GM12878 (cell line): ENCODE measurements around the gene AGBL3. TPM values are rescaled to one million over a fixed set of nuclear protein-coding genes. Genes with fewer than 3 reads are reported as not detected.

Experiments used
- ATAC-seq: fragments of 200-7000 bp; cut with Tn5 transposase; 3 replicates; pipeline ENCODE4 v1.9.1; 2020; ENCODE audit warnings: mild to moderate bottlenecking, moderate library complexity
- BruUV-seq: library from RNA; stranded (reverse); fragments of 400-500 nt; replicated peaks from 2 replicates; lab custom pipeline; 2021; lab: Mats Ljungman, UMichigan
- CTCF ChIA-PET: fragments of 300-600 bp; sonication (Branson Sonifier 250); formaldehyde crosslinking; extraction: SDS; loops from one replicate; lab custom pipeline; 2021; ENCODE audit warnings: inconsistent platforms; lab: Yijun Ruan, JAX
- POLR2A ChIA-PET: fragments of 350-600 bp; formaldehyde crosslinking; extraction: SDS; loops from one replicate; lab custom pipeline; 2021; ENCODE audit warnings: inconsistent platforms; lab: Charles Lee
- RAD21 ChIA-PET: fragments of 300-600 bp; sonication (Branson Sonifier 250); formaldehyde crosslinking; loops from one replicate; lab custom pipeline; 2023; ENCODE audit warnings: antibody characterized with exemption; ENCODE audit not compliant: unreplicated experiment; lab: Charles Lee
- SMC1A ChIA-PET: fragments of 300-600 bp; sonication (Branson Sonifier 250); formaldehyde crosslinking; loops from one replicate; lab custom pipeline; 2023; ENCODE audit not compliant: unreplicated experiment, uncharacterized antibody; lab: Charles Lee
- DNase-seq: peaks from one replicate; pipeline ENCODE4 v3.0.0-alpha.2; 2011; ENCODE audit warnings: low read depth, low spot score
- FAIRE-seq: peaks from 3 replicates; lab custom pipeline; 2011; peaks lifted over from hg19 to GRCh38; lab: Jason Lieb, UNC
- H2AFZ ChIP-seq: 2 replicates; pipeline ENCODE4 v1.6.0; 2011; ENCODE audit warnings: low read depth, low read length, control low read depth; ENCODE audit not compliant: control insufficient read depth
- H3K27ac ChIP-seq: 2 replicates; pipeline ENCODE4 v1.5.1; 2011; ENCODE audit warnings: control low read depth; ENCODE audit not compliant: control insufficient read depth, insufficient read depth
- H3K27me3 ChIP-seq, 2 experiments: replicated peaks in 1 of 2; 2 replicates each; pipeline versions ENCODE4 v1.6.0 to v1.6.1; 2011; ENCODE audit warnings: low read length in 1 of 2; ENCODE audit not compliant: control insufficient read depth in 2 of 2, insufficient read depth in 2 of 2
- H3K36me3 ChIP-seq, 2 experiments: 2 replicates each; pipeline ENCODE4 v1.5.1; 2011; ENCODE audit warnings: low read length in 1 of 2; ENCODE audit not compliant: control insufficient read depth in 2 of 2, insufficient read depth in 2 of 2
- H3K4me1 ChIP-seq: 2 replicates; pipeline ENCODE4 v1.6.1; 2011; ENCODE audit warnings: mild to moderate bottlenecking, low read length, moderate library complexity, mixed read lengths; ENCODE audit not compliant: control insufficient read depth, insufficient read depth
- H3K4me2 ChIP-seq: 2 replicates; pipeline ENCODE4 v1.6.0; 2011; ENCODE audit warnings: control low read depth; ENCODE audit not compliant: control insufficient read depth, insufficient read depth
- H3K4me3 ChIP-seq: fragments of 200-600 bp; sonication (generic); 2 replicates; pipeline ENCODE4 v1.5.1; 2016
- H3K79me2 ChIP-seq: 2 replicates; pipeline ENCODE4 v1.6.0; 2011; ENCODE audit warnings: low read length; ENCODE audit not compliant: control insufficient read depth, insufficient read depth
- H3K9ac ChIP-seq: 2 replicates; pipeline ENCODE4 v1.8.0; 2011; ENCODE audit warnings: low read length, control low read depth, mixed read lengths; ENCODE audit not compliant: control insufficient read depth, insufficient read depth
- H3K9me3 ChIP-seq: replicated peaks from 3 replicates; pipeline ENCODE4 v1.5.1; 2011; ENCODE audit warnings: mild to moderate bottlenecking, low read length; ENCODE audit not compliant: control insufficient read depth, insufficient read depth
- H4K20me1 ChIP-seq: 2 replicates; pipeline ENCODE4 v1.6.0; 2011; ENCODE audit not compliant: control insufficient read depth, insufficient read depth
- BRCA1 ChIP-seq: IDR thresholded peaks from 2 replicates; pipeline ENCODE4 v1.6.1; 2011; ENCODE audit warnings: low read depth, low read length, improper control_type of control experiment
- CHD4 ChIP-seq: fragments of 200-600 bp; sonication (generic); IDR thresholded peaks from 2 replicates; pipeline ENCODE4 v1.6.1; 2016; ENCODE audit warnings: mild to moderate bottlenecking
- CREB1 ChIP-seq: IDR thresholded peaks from 2 replicates; pipeline ENCODE4 v1.6.1; 2012; ENCODE audit warnings: low read depth, mild to moderate bottlenecking, inconsistent platforms
- CREM ChIP-seq: IDR thresholded peaks from 2 replicates; pipeline ENCODE4 v1.6.1; 2014; ENCODE audit warnings: antibody characterized with exemption, low read depth
- EGR1 ChIP-seq, 2 experiments: IDR thresholded peaks; 1 replicate in 1 of 2; 2 replicates in 1 of 2; pipeline ENCODE4 v1.6.1; 2011 to 2012; ENCODE audit warnings: low read depth in 2 of 2, low read length in 2 of 2, borderline replicate concordance in 1 of 2, mild to moderate bottlenecking in 1 of 2, moderate library complexity in 1 of 2
- EP300 ChIP-seq, 2 experiments: fragments of 150-350 bp in 1 of 2; IDR thresholded peaks; 2 replicates each; pipeline ENCODE4 v1.6.1; 2011 to 2012; ENCODE audit warnings: low read depth in 2 of 2, low read length in 2 of 2, borderline replicate concordance in 1 of 2, improper control_type of control experiment in 1 of 2, inconsistent platforms in 1 of 2; ENCODE audit not compliant: control insufficient read depth in 1 of 2
- ETV6 ChIP-seq, 2 experiments: fragments of 450-650 bp in 1 of 2; IDR thresholded peaks in 1 of 2; conservative IDR thresholded peaks in 1 of 2; 2 replicates each; pipeline ENCODE4 v1.6.1; 2014; ENCODE audit warnings: antibody characterized with exemption in 1 of 2, borderline replicate concordance in 1 of 2, low read depth in 1 of 2, mild to moderate bottlenecking in 1 of 2, moderate library complexity in 1 of 2
- NFYB ChIP-seq: IDR thresholded peaks from 2 replicates; pipeline ENCODE4 v1.6.1; 2011; ENCODE audit warnings: low read depth, mild to moderate bottlenecking, low read length, improper control_type of control experiment, moderate library complexity; ENCODE audit not compliant: insufficient read depth
- SMC3 ChIP-seq: IDR thresholded peaks from 2 replicates; pipeline ENCODE4 v1.6.1; 2011; ENCODE audit warnings: low read length, improper control_type of control experiment, borderline replicate concordance
- SUZ12 ChIP-seq: fragments of 200-600 bp; sonication (generic); IDR thresholded peaks from one replicate; pipeline ENCODE4 v1.6.1; 2018; ENCODE audit warnings: antibody characterized with exemption, mild to moderate bottlenecking; ENCODE audit not compliant: unreplicated experiment
- ZNF274 ChIP-seq: IDR thresholded peaks from one replicate; pipeline ENCODE4 v1.8.0; 2011; ENCODE audit not compliant: insufficient read length, insufficient read depth
- WGBS: methylation state at CpG from one replicate; pipeline ENCODE4 v1.1.6; 2016; ENCODE audit warnings: low lambda C conversion rate; ENCODE audit not compliant: insufficient replicate concordance, insufficient coverage; ENCODE audit errors: missing lambda C conversion rate; 5-methylcytosine and 5-hydroxymethylcytosine counted together
- in situ Hi-C: fragments of 300-500 bp; cut with MboI; formaldehyde crosslinking; loops from 9 replicates; pipeline ENCODE4 v1.14.3; 2018; ENCODE audit warnings: mixed read lengths
- intact Hi-C: fragments of 100-400 bp; cut with micrococcal nuclease; formaldehyde crosslinking; loops from one replicate; pipeline ENCODE4 v1.14.2; 2022; ENCODE audit not compliant: unreplicated experiment
- polyA plus RNA-seq, 11 experiments: library from polyadenylated mRNA; depleted of rRNA in 4 of 11; unstranded in 6 of 11; stranded (reverse) in 5 of 11; fragments of >200 nt; fragmentation: Nextera tagmentation in 4 of 11; fragmentation: Illumina TruSeq in 1 of 11; extraction: Ambion mirVana in 4 of 11; extraction: Trizol in 1 of 11; gene quantifications; 1 replicate in 1 of 11; 2 replicates in 10 of 11; pipeline versions ENCODE4 v1.2.1 to v1.2.3, GENCODE V29; 2011 to 2016; ENCODE audit warnings: inconsistent platforms in 2 of 11, missing spikeins in 2 of 11, low read depth in 1 of 11
- total RNA-seq, 4 experiments: library from RNA; depleted of rRNA in 3 of 4; stranded (reverse); fragments of >200 nt in 3 of 4; fragmentation: Illumina TruSeq in 1 of 4; extraction: Trizol in 1 of 4; gene quantifications; 2 replicates each; pipeline versions ENCODE4 v1.2.1 to v1.2.3, GENCODE V29; 2013 to 2021
- TF ChIP-seq, protein P1 (sequence below): fragments of 450-650 bp; formaldehyde crosslinking; IDR thresholded peaks from 2 replicates; pipeline ENCODE4 v1.5.0; 2022; ENCODE audit warnings: mild to moderate bottlenecking, missing genetic modification characterization

Gene AGBL3
- total and polyA plus RNA-seq, 10 of the 15 experiments (the other 5 are each of a cell fraction or from before 2014, with no cell fraction given): 0.82 to 12.4 (median 3.7) TPM

DNA sequence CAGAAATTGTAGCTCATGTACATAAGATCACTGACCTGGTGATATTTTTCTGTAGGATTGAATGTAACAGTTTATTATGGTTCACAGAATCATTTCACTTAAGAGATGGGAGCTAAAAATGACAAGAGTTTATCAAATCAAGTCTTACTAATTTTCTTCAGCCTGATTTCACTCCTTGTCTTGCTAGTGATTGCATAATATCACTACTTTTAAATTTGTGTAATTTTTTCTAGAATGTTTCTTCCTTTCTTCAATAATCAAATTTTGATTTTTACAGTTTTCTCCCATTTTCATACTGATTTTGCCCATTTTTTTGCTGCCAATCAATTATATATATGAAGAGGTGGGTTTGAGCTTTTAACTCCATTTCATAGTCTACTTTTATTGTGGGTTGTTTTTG lies 92.8 kb downstream of the AGBL3 start (continued):
- TF ChIP-seq EGR1 (IDR thresholded peaks at IDR 0.05; ENCODE audit: borderline replicate concordance in 1 of 2, low read depth in 2 of 2, low read length in 2 of 2): no peak
- no peak for TF ChIP-seq CREB1
- TF ChIP-seq NFYB: no peak
- TF ChIP-seq CREM: no peak
- TF ChIP-seq SMC3: no peak
- no peak for TF ChIP-seq EP300 (IDR thresholded peaks at IDR 0.05; ENCODE audit: borderline replicate concordance in 1 of 2, control insufficient read depth in 1 of 2, low read depth in 2 of 2, low read length in 2 of 2)
- TF ChIP-seq BRCA1: no peak
- TF ChIP-seq, protein P1, sequence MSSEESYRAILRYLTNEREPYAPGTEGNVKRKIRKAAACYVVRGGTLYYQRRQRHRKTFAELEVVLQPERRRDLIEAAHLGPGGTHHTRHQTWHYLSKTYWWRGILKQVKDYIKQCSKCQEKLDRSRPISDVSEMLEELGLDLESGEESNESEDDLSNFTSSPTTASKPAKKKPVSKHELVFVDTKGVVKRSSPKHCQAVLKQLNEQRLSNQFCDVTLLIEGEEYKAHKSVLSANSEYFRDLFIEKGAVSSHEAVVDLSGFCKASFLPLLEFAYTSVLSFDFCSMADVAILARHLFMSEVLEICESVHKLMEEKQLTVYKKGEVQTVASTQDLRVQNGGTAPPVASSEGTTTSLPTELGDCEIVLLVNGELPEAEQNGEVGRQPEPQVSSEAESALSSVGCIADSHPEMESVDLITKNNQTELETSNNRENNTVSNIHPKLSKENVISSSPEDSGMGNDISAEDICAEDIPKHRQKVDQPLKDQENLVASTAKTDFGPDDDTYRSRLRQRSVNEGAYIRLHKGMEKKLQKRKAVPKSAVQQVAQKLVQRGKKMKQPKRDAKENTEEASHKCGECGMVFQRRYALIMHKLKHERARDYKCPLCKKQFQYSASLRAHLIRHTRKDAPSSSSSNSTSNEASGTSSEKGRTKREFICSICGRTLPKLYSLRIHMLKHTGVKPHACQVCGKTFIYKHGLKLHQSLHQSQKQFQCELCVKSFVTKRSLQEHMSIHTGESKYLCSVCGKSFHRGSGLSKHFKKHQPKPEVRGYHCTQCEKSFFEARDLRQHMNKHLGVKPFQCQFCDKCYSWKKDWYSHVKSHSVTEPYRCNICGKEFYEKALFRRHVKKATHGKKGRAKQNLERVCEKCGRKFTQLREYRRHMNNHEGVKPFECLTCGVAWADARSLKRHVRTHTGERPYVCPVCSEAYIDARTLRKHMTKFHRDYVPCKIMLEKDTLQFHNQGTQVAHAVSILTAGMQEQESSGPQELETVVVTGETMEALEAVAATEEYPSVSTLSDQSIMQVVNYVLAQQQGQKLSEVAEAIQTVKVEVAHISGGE (CRISPR knock-in tag): no peak
- no peak for TF ChIP-seq ZNF274

DNA sequence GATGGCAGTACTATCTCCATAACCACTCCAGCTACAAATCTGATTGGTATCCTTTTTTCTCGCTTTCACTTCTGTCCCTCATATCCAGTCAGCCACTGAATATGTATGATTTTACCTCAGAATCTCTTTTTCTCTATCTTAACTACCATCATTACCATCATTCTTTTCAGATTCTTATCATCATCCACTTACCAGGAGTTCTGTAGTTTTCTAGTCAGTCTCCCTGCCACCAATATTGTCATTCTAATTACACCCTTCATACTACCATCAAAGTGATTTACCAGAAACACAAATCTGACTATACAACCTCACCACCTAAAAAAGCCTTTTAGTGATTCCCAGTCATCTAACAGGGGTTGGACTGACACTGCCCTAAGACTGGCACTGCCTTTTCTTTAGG lies 96.7 kb downstream of the AGBL3 start:
- Histone ChIP-seq H3K4me2 (no peak overlapping the region), H3K27ac (no peak overlapping the region), H3K4me3 (no peak overlapping the region), H3K27me3 (no peaks in the 10 kb centered on the region), H3K4me1 (no peaks in the 10 kb centered on the region), H3K36me3 (no peaks in the 10 kb centered on the region), H4K20me1 (no peaks in the 10 kb centered on the region), H2AFZ (no peak overlapping the region), H3K79me2 (no peaks in the 10 kb centered on the region), H3K9me3 (no peaks in the 10 kb centered on the region; the same call in 2 of the 3 replicates), H3K9ac (no peak overlapping the region)
- in situ Hi-C loops: no loop called here
- no peak for DNase-seq
- ChIA-PET POLR2A (no interaction called here), RAD21 (interaction anchor here (1.3 kb wide), 1 partner anchor 96 kb away, joined by 3 read pairs; no protein-coding TSS in a partner anchor), CTCF (interaction anchor here (0.5 to 1.4 kb wide), 2 partner anchors 11 to 42 kb away, joined by 3 to 5 read pairs; no protein-coding TSS in a partner anchor), SMC1A (interaction anchor here (1.3 to 1.8 kb wide), 3 partner anchors 12 to 65 kb away, joined by 4 to 6 read pairs (median 5); partner anchors contain the start of gene TMEM140)
- ATAC-seq: no peak
- no TSS peak for BruUV-seq
- intact Hi-C loops: no loop called here
- WGBS: 0% methylated on average over 1 of the region's 1 CpG
- TF ChIP-seq SUZ12 (no peak), ETV6 (conservative IDR thresholded peaks at IDR 0.05 in 1 of 2, IDR thresholded peaks at IDR 0.05 in 1 of 2; ENCODE audit: borderline replicate concordance in 1 of 2, low read depth in 1 of 2) (no peak), CHD4 (no peak)
- no peak for FAIRE-seq
